ENCODE measurements around the gene OR5AU1.

The OR5AU1 gene

GRCh38 chr14:21112255-21112654, 43.6 kb downstream of the OR5AU1 start:
- no peak overlapping the region for H3K27ac Mint-ChIP-seq (ENCODE audit: low read depth)
- no peaks in the 10 kb centered on the region for H3K9me3 Mint-ChIP-seq
- ATAC-seq (replicated peaks; ENCODE audit: extremely low read depth, poor library complexity, severe bottlenecking) (no peak), DNase-seq (ENCODE audit: low spot score in 2 of 2) (no peak)
- no peaks in the 10 kb centered on the region for H3K36me3 Mint-ChIP-seq (ENCODE audit: insufficient read depth)
- H3K27me3 Mint-ChIP-seq, result no peaks in the 10 kb centered on the region
- no peak overlapping the region for H3K4me3 Mint-ChIP-seq
- H3K4me1 Mint-ChIP-seq, result no peaks in the 10 kb centered on the region

GRCh38 chr14:21109377-21110138, 46.3 kb downstream of the OR5AU1 start:
- Mint-ChIP-seq H3K4me3 (no peak overlapping the region), H3K27me3 (no peaks in the 10 kb centered on the region), H3K36me3 (ENCODE audit: insufficient read depth) (no peaks in the 10 kb centered on the region), H3K4me1 (peaks cover 9% of the 10 kb centered on the region), H3K9me3 (no peaks in the 10 kb centered on the region), H3K27ac (ENCODE audit: low read depth) (no peak overlapping the region)
- ATAC-seq (replicated peaks; ENCODE audit: extremely low read depth, poor library complexity, severe bottlenecking), result no peak
- DNase-seq (ENCODE audit: low spot score in 2 of 2), result no peak

- peaks cover 4% of the 10 kb centered on the region for H3K36me3 Mint-ChIP-seq (ENCODE audit: insufficient read depth)
These were observed 47.1 kb downstream of the OR5AU1 start for GRCh38 chr14:21108791-21109190.

GRCh38 chr14:21107283-21107800, 48.5 kb downstream of the OR5AU1 start:
- H3K9me3 Mint-ChIP-seq, result no peaks in the 10 kb centered on the region
- DNase-seq (ENCODE audit: low spot score in 2 of 2) (no peak), ATAC-seq (replicated peaks; ENCODE audit: extremely low read depth, poor library complexity, severe bottlenecking) (no peak)
- peaks cover 4% of the 10 kb centered on the region for H3K36me3 Mint-ChIP-seq (ENCODE audit: insufficient read depth)
- no peaks in the 10 kb centered on the region for H3K27me3 Mint-ChIP-seq
- H3K27ac Mint-ChIP-seq (ENCODE audit: low read depth), result no peak overlapping the region
- H3K4me3 Mint-ChIP-seq, result no peak overlapping the region
- peaks cover 22% of the 10 kb centered on the region for H3K4me1 Mint-ChIP-seq

More at GRCh38 chr14:21108791-21109190, 47.1 kb downstream of the OR5AU1 start:
- ATAC-seq (replicated peaks; ENCODE audit: extremely low read depth, poor library complexity, severe bottlenecking) (no peak), DNase-seq (ENCODE audit: low spot score in 2 of 2) (no peak)
- H3K27ac Mint-ChIP-seq (ENCODE audit: low read depth), result no peak overlapping the region
- no peaks in the 10 kb centered on the region for H3K9me3 Mint-ChIP-seq
- no peak overlapping the region for H3K4me3 Mint-ChIP-seq
- H3K27me3 Mint-ChIP-seq, result no peaks in the 10 kb centered on the region
- H3K4me1 Mint-ChIP-seq, result peaks cover 13% of the 10 kb centered on the region

GRCh38 chr14:21106498-21107282, 49.2 kb downstream of the OR5AU1 start:
- no peaks in the 10 kb centered on the region for H3K27me3 Mint-ChIP-seq
- ATAC-seq (replicated peaks; ENCODE audit: extremely low read depth, poor library complexity, severe bottlenecking), result no peak
- H3K4me3 Mint-ChIP-seq, result no peak overlapping the region
- DNase-seq (ENCODE audit: low spot score in 2 of 2), result peak; percentile 66 to 67
- no peak overlapping the region for H3K27ac Mint-ChIP-seq (ENCODE audit: low read depth)
- peaks cover 6% of the 10 kb centered on the region for H3K36me3 Mint-ChIP-seq (ENCODE audit: insufficient read depth)
- H3K9me3 Mint-ChIP-seq, result no peaks in the 10 kb centered on the region
- peaks cover 25% of the 10 kb centered on the region for H3K4me1 Mint-ChIP-seq

- Mint-ChIP-seq H3K36me3 (ENCODE audit: insufficient read depth) (peaks cover 7% of the 10 kb centered on the region), H3K9me3 (no peaks in the 10 kb centered on the region), H3K27me3 (no peaks in the 10 kb centered on the region), H3K4me3 (no peak overlapping the region), H3K4me1 (peaks cover 25% of the 10 kb centered on the region), H3K27ac (ENCODE audit: low read depth) (no peak overlapping the region)
- DNase-seq (ENCODE audit: low spot score in 2 of 2) (no peak), ATAC-seq (replicated peaks; ENCODE audit: extremely low read depth, poor library complexity, severe bottlenecking) (no peak)
These were observed 49.7 kb downstream of the OR5AU1 start for GRCh38 chr14:21106176-21106497.

GRCh38 chr14:21105095-21105494, 50.8 kb downstream of the OR5AU1 start:
- DNase-seq (ENCODE audit: low spot score in 2 of 2) (no peak), ATAC-seq (replicated peaks; ENCODE audit: extremely low read depth, poor library complexity, severe bottlenecking) (no peak)
- H3K4me3 Mint-ChIP-seq, result peak overlapping the region; percentile 71
- H3K36me3 Mint-ChIP-seq (ENCODE audit: insufficient read depth), result peaks cover 7% of the 10 kb centered on the region
- H3K27ac Mint-ChIP-seq (ENCODE audit: low read depth), result peak overlapping the region; percentile 74
- no peaks in the 10 kb centered on the region for H3K27me3 Mint-ChIP-seq
- peaks cover 25% of the 10 kb centered on the region for H3K4me1 Mint-ChIP-seq
- H3K9me3 Mint-ChIP-seq, result no peaks in the 10 kb centered on the region

Data from central memory CD8-positive, alpha-beta T cell (primary cell).